ENCODE results near the gene SAT1.
"Not testable (repeated sequence)": the region's sequence is repeated elsewhere in the genome, so short reads cannot be mapped to it uniquely, and the experiment has no call there.

SAT1 gene

GRCh38 chrX:23782863-23783588 is at the start of gene SAT1:
TSS of gene SAT1 (plus strand) at chrX:23783173. CDS start at chrX:23783352, 179 bp downstream.
- POLR2A ChIA-PET, result interaction anchor here (0.5 to 2.4 kb wide), 24 partner anchors 8 to 1793 kb away, joined by 3 to 28 read pairs (median 3); partner anchors contain the start of genes ACOT9, EIF2S3 and PRDX4
- peak; percentile 50 for TF ChIP-seq CTCF (IDR thresholded peaks at IDR 0.05; ENCODE audit: control extremely low read depth, extremely low read depth, low read depth, missing control alignments)
- CTCF ChIA-PET, result interaction anchor here (0.6 to 6.8 kb wide), 15 partner anchors 10 to 271 kb away, joined by 3 to 54 read pairs (median 4); partner anchors contain the start of genes ACOT9, APOO and CXorf58
- DNase-seq (ENCODE audit: extremely low spot score), result peak; percentile 86

- DNase-seq (ENCODE audit: extremely low spot score), result no peak
- no peak for TF ChIP-seq CTCF (IDR thresholded peaks at IDR 0.05; ENCODE audit: control extremely low read depth, extremely low read depth, low read depth, missing control alignments)
- ChIA-PET CTCF (interaction anchor here (1.1 to 1.8 kb wide), 4 partner anchors 21 to 167 kb away, joined by 4 to 5 read pairs (median 4); no protein-coding TSS in a partner anchor), POLR2A (interaction anchor here (0.5 to 0.8 kb wide), 2 partner anchors 47 to 55 kb away, joined by 3 read pairs; partner anchors contain the start of gene SAT1)
Observed at GRCh38 chrX:23736030-23736429, 46.9 kb upstream of the SAT1 start.

GRCh38 chrX:23737413-23737812 is 45.6 kb upstream of the SAT1 start:
- POLR2A ChIA-PET, result no interaction called here
- no peak for TF ChIP-seq CTCF (IDR thresholded peaks at IDR 0.05; ENCODE audit: control extremely low read depth, extremely low read depth, low read depth, missing control alignments)
- no peak for DNase-seq (ENCODE audit: extremely low spot score)
- CTCF ChIA-PET, result no interaction called here

GRCh38 chrX:23742174-23742696 is 40.7 kb upstream of the SAT1 start:
- DNase-seq (ENCODE audit: extremely low spot score), result peak; percentile 18
- CTCF ChIA-PET, result interaction anchor here (1.0 to 1.2 kb wide), 2 partner anchors 10 to 166 kb away, joined by 3 to 5 read pairs; partner anchors contain the start of genes APOO and CXorf58
- TF ChIP-seq CTCF (IDR thresholded peaks at IDR 0.05; ENCODE audit: control extremely low read depth, extremely low read depth, low read depth, missing control alignments), result no peak
- POLR2A ChIA-PET, result interaction anchor here (1.6 kb wide), 1 partner anchor 41 kb away, joined by 15 read pairs; the partner anchor contains the start of gene SAT1

- no peak for TF ChIP-seq CTCF (IDR thresholded peaks at IDR 0.05; ENCODE audit: control extremely low read depth, extremely low read depth, low read depth, missing control alignments)
- ChIA-PET CTCF (interaction anchor here (0.9 to 1.4 kb wide), 6 partner anchors 9 to 165 kb away, joined by 3 to 6 read pairs (median 4); partner anchors contain the start of genes APOO, CXorf58 and SAT1), POLR2A (interaction anchor here (0.6 to 1.6 kb wide), 2 partner anchors 34 to 40 kb away, joined by 3 to 15 read pairs; partner anchors contain the start of gene SAT1)
- peak; percentile 88 for DNase-seq (ENCODE audit: extremely low spot score)
Observed at GRCh38 chrX:23742697-23743622, 40.0 kb upstream of the SAT1 start, which contains the start of gene ACOT9. TSS of gene ACOT9 (minus strand) at chrX:23743276. CDS start at chrX:23743144, 132 bp downstream.

GRCh38 chrX:23743623-23743971 is 39.4 kb upstream of the SAT1 start:
- DNase-seq (ENCODE audit: extremely low spot score), result not testable (repeated sequence)
- POLR2A ChIA-PET, result interaction anchor here (0.6 to 1.6 kb wide), 2 partner anchors 34 to 40 kb away, joined by 3 to 15 read pairs; partner anchors contain the start of gene SAT1

More at GRCh38 chrX:23743623-23743971, 39.4 kb upstream of the SAT1 start:
- CTCF ChIA-PET, result interaction anchor here (0.9 to 1.4 kb wide), 5 partner anchors 8 to 159 kb away, joined by 3 to 6 read pairs (median 5); partner anchors contain the start of gene SAT1

Data from GM10248 (cell line).